ENCODE results near the gene EXOSC2. TPM values are rescaled to one million over a fixed set of nuclear protein-coding genes. Genes with fewer than 3 reads are reported as not detected.

Gene EXOSC2
- total and polyA plus RNA-seq, 2 of the 8 experiments (the other 6 are each of a cell fraction or from before 2014, with no cell fraction given), result 47.8 to 93.6 TPM

DNA sequence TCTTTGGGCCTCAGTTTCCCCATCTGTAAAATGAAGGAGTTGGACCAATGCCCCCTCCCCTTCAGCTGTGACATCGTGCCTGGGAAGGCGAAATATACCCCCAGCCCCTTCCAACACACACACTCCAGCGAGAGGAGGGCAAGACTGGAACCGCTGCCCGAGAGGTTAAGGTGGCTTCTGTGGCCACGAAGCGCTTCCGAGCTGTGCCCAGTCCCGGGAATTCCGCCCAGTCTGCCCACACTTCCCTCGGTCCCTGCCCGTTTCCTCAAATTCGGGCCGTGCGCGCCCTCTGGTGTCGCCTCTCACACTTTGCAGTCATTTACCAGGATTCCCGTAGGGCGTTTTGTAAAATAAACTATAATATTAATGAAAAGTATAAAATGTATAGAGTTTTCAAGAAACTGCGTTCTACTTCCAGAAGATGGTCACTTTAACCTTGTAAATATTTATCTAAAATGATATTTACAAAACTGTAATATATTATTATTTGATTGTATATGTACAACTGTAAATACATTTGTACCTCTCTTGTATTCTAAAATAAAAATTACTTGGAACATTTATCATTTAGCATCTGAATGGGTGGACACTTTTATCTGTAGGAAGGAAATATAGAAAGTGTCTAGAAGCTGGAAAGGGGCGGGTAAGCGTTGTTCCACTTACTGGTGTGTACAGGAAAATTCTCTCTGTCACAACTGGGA lies 11.0 kb upstream of the EXOSC2 start (continued):
- no peak for TF ChIP-seq BACH1 (IDR thresholded peaks at IDR 0.05; ENCODE audit: low read length)
- TF ChIP-seq ASH2L (IDR thresholded peaks at IDR 0.05; ENCODE audit: low read length), result no peak
- peak; percentile 88 to 92 for TF ChIP-seq RAD21 (IDR thresholded peaks at IDR 0.05 in 1 of 2, conservative IDR thresholded peaks at IDR 0.05 in 1 of 2; ENCODE audit: low read depth in 2 of 2, low read length in 2 of 2)
- TF ChIP-seq ATF3 (IDR thresholded peaks at IDR 0.05; ENCODE audit: insufficient read depth, low read depth, low read length), result no peak
- TF ChIP-seq SIX5 (IDR thresholded peaks at IDR 0.05; ENCODE audit: low read depth, low read length), result no peak
- TF ChIP-seq JUN (IDR thresholded peaks at IDR 0.05; ENCODE audit: low read depth, low read length), result no peak

All from H1 (cell line).